Fibroblast of lung (primary cell): Measurements from ENCODE around the gene E2F2. TPM values are rescaled to one million over a fixed set of nuclear protein-coding genes. Genes with fewer than 3 reads are reported as not detected.

Experiments used
- DNase-seq, 2 donors: peaks; one replicate each; pipeline versions ENCODE4 v3.0.0 to v3.0.0-alpha.2; 2010; ENCODE audit warnings: low read depth in 2 of 2
- H2AFZ ChIP-seq: 2 replicates; pipeline ENCODE4 v1.5.1; 2012; ENCODE audit warnings: low read length, control low read depth, inconsistent platforms
- H3K27ac ChIP-seq: 2 replicates; pipeline ENCODE4 v1.5.1; 2011; ENCODE audit warnings: low read length, control low read depth; ENCODE audit not compliant: insufficient read depth
- H3K27me3 ChIP-seq: 2 replicates; pipeline ENCODE4 v1.5.1; 2011; ENCODE audit warnings: mild to moderate bottlenecking, low read length; ENCODE audit not compliant: control insufficient read depth, insufficient read depth
- H3K36me3 ChIP-seq: 2 replicates; pipeline ENCODE4 v1.5.1; 2011; ENCODE audit warnings: low read length; ENCODE audit not compliant: control insufficient read depth, insufficient read depth
- H3K4me1 ChIP-seq: 2 replicates; pipeline ENCODE4 v1.5.1; 2011; ENCODE audit warnings: low read length; ENCODE audit not compliant: control insufficient read depth, insufficient read depth; ENCODE audit errors: extremely low read depth
- H3K4me2 ChIP-seq: 2 replicates; pipeline ENCODE4 v1.5.1; 2011; ENCODE audit warnings: low read length, control low read depth; ENCODE audit not compliant: insufficient read depth; ENCODE audit errors: extremely low read depth
- H3K4me3 ChIP-seq, 4 experiments: fragments of 200-600 bp in 1 of 4; sonication (generic) in 1 of 4; replicated peaks in 1 of 4; 2 replicates each; pipeline ENCODE4 v1.5.1; 2011 to 2016; ENCODE audit warnings: low read length in 4 of 4, low read depth in 3 of 4, mild to moderate bottlenecking in 3 of 4, control low read depth in 2 of 4, inconsistent platforms in 1 of 4, mixed read lengths in 1 of 4; ENCODE audit not compliant: insufficient read depth in 1 of 4; ENCODE audit errors: control extremely low read depth in 1 of 4
- H3K79me2 ChIP-seq: 2 replicates; pipeline ENCODE4 v1.5.1; 2012; ENCODE audit warnings: mild to moderate bottlenecking, low read length, inconsistent platforms; ENCODE audit not compliant: control insufficient read depth, insufficient read depth
- H3K9ac ChIP-seq: 2 replicates; pipeline ENCODE4 v1.5.1; 2011; ENCODE audit warnings: mild to moderate bottlenecking, low read length, control low read depth; ENCODE audit not compliant: insufficient read depth
- H3K9me3 ChIP-seq: 2 replicates; pipeline ENCODE4 v1.5.1; 2012; ENCODE audit warnings: low read depth, low read length; ENCODE audit not compliant: control insufficient read depth, insufficient read depth
- H4K20me1 ChIP-seq: 2 replicates; pipeline ENCODE4 v1.5.1; 2011; ENCODE audit warnings: low read length; ENCODE audit not compliant: control insufficient read depth, insufficient read depth; ENCODE audit errors: extremely low read depth
- CTCF ChIP-seq, 2 donors: IDR thresholded peaks in 1 of 2; conservative IDR thresholded peaks in 1 of 2; 1 replicate in 1 of 2; 2 replicates in 1 of 2; pipeline ENCODE4 v1.5.1; 2011 to 2012; ENCODE audit warnings: low read length in 2 of 2, control low read depth in 1 of 2, inconsistent platforms in 1 of 2, low read depth in 1 of 2, mild to moderate bottlenecking in 1 of 2
- EZH2 ChIP-seq: IDR thresholded peaks from 2 replicates; pipeline ENCODE4 v1.5.1; 2012; ENCODE audit warnings: low read length, control low read depth, mild to moderate bottlenecking; ENCODE audit errors: missing control alignments
- polyA plus RNA-seq, 2 donors: library from polyadenylated mRNA; depleted of rRNA in 1 of 2; stranded (reverse) in 1 of 2; unstranded in 1 of 2; fragments of >200 nt; gene quantifications; 2 replicates each; pipeline ENCODE4 v1.2.1, GENCODE V29; 2011 to 2012; ENCODE audit warnings: missing spikeins in 1 of 2
- total RNA-seq: library from RNA; depleted of rRNA; stranded (reverse); fragments of >200 nt; gene quantifications from 2 replicates; pipeline ENCODE4 v1.2.1, GENCODE V29; 2014

The E2F2 gene
- total and polyA plus RNA-seq, 2 donors (not counting 1 experiment from before 2014, with no cell fraction given) = 0.17 to 0.26 TPM

DNA sequence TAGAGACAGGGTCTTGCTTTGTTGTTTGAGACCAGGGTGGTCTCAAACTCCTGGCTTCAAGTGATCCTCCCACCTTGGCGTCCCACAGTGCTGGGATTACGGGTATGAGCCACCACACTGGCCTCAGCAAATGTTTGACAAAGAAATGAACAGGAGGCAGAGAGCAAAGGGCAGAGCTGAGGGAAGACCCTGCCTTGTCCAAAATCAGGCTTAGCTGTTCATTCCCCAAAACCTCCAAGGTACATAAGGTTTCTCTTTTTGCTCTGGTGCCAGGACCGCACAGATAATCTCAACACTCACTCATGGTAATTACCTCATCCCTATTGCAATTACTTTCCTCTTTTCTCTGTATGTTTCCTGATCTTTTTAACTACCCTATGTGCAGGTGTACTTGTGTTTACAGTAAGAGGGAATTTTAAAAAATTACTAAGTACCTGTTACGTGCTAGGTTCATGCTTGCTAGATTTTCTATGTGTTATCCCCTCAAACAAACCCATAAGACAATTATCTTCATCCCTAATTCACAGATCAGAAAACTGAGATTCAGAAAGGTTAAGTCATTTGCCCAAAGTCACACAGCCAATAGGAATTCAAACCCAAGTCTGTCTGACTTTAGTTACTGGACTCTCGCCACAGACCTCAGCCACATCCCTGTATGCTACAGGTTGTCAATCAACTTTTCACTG lies 58.5 kb downstream of the E2F2 start:
- Histone ChIP-seq H3K79me2 (no peaks in the 10 kb centered on the region), H3K4me2 (no peak overlapping the region), H3K27me3 (no peaks in the 10 kb centered on the region), H3K9ac (no peak overlapping the region), H3K36me3 (no peaks in the 10 kb centered on the region), H2AFZ (no peak overlapping the region), H3K4me1 (peaks cover 31% of the 10 kb centered on the region), H3K4me3 (no peak overlapping the region), H3K27ac (no peak overlapping the region), H3K9me3 (no peaks in the 10 kb centered on the region), H4K20me1 (no peaks in the 10 kb centered on the region)
- DNase-seq = no peak
- no peak for TF ChIP-seq CTCF (conservative IDR thresholded peaks at IDR 0.05 in 1 of 2, IDR thresholded peaks at IDR 0.05 in 1 of 2; ENCODE audit: low read depth in 1 of 2, low read length in 2 of 2)
- TF ChIP-seq EZH2 = no peak

DNA sequence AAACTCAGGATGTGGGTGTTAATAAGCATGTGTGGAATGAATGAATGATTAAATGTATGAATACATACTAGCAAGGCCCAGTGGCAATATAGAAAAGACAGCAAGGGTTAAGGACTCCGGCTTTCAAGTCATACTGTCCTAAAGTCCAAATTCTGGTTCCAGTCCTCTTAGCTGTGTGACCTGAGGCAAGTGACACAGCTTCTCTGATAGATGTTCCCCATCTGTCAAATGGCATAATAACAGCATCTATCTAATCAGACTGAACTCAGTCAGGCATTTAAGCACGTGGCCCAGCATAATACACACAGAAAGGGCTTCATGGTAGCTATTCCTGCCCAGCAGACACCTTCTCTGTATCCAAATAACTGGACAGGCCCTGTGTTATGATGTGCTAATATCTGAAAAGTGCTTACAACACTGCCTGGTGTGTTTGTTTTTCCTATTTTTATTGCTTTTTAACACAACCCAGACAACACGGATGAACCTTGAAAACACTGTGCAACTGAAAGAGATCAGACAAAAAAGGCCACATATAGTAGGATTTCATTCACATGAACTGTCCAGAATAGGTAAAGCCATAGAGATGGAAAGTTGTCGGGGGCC lies 59.5 kb downstream of the E2F2 start:
- Histone ChIP-seq H3K4me1 (peaks cover 31% of the 10 kb centered on the region), H3K79me2 (no peaks in the 10 kb centered on the region), H3K9me3 (no peaks in the 10 kb centered on the region), H3K36me3 (no peaks in the 10 kb centered on the region), H3K9ac (no peak overlapping the region), H2AFZ (no peak overlapping the region), H3K27ac (no peak overlapping the region), H3K4me2 (no peak overlapping the region), H3K4me3 (no peak overlapping the region), H4K20me1 (no peaks in the 10 kb centered on the region), H3K27me3 (no peaks in the 10 kb centered on the region)
- no peak for TF ChIP-seq CTCF (conservative IDR thresholded peaks at IDR 0.05 in 1 of 2, IDR thresholded peaks at IDR 0.05 in 1 of 2; ENCODE audit: low read depth in 1 of 2, low read length in 2 of 2)
- TF ChIP-seq EZH2 = no peak
- no peak for DNase-seq

- TF ChIP-seq EZH2 (no peak), CTCF (conservative IDR thresholded peaks at IDR 0.05 in 1 of 2, IDR thresholded peaks at IDR 0.05 in 1 of 2; ENCODE audit: low read depth in 1 of 2, low read length in 2 of 2) (no peak)
- peak overlapping the region; percentile 28 for H3K4me2 ChIP-seq
- no peaks in the 10 kb centered on the region for H3K79me2 ChIP-seq
- DNase-seq = peak; percentile 90 to 91
- no peak overlapping the region for H3K9ac ChIP-seq
- H3K27me3 ChIP-seq = no peaks in the 10 kb centered on the region
- H3K9me3 ChIP-seq = no peaks in the 10 kb centered on the region
- H4K20me1 ChIP-seq = no peaks in the 10 kb centered on the region
- H3K4me3 ChIP-seq = no peak overlapping the region
- no peaks in the 10 kb centered on the region for H3K36me3 ChIP-seq
- H2AFZ ChIP-seq = no peak overlapping the region
- H3K27ac ChIP-seq = peak overlapping the region; percentile 22
- peaks cover 29% of the 10 kb centered on the region for H3K4me1 ChIP-seq
Measured at GRCh38 chr1:23470282-23471070, 60.6 kb downstream of the E2F2 start.
